ENCODE measurements around the gene UBE4A. TPM values are rescaled to one million over a fixed set of nuclear protein-coding genes. Genes with fewer than 3 reads are reported as not detected.

Gene UBE4A
- total RNA-seq, 1 donor, result 74.8 TPM

- no peak for TF ChIP-seq CTCF (IDR thresholded peaks at IDR 0.05; ENCODE audit: insufficient read depth, low read length)
- H3K4me3 ChIP-seq (ENCODE audit: low read depth, low read length), result no peak overlapping the region
- no peak for DNase-seq (ENCODE audit: low read depth)
Measured at GRCh38 chr11:118417801-118418200, 58.4 kb downstream of the UBE4A start.

GRCh38 chr11:118418766-118419165 lies 59.4 kb downstream of the UBE4A start:
- no peak for TF ChIP-seq CTCF (IDR thresholded peaks at IDR 0.05; ENCODE audit: insufficient read depth, low read length)
- DNase-seq (ENCODE audit: low read depth), result no peak
- H3K4me3 ChIP-seq (ENCODE audit: low read depth, low read length), result no peak overlapping the region

- no peak overlapping the region for H3K4me3 ChIP-seq (ENCODE audit: low read depth, low read length)
- TF ChIP-seq CTCF (IDR thresholded peaks at IDR 0.05; ENCODE audit: insufficient read depth, low read length), result no peak
- no peak for DNase-seq (ENCODE audit: low read depth)
Measured at GRCh38 chr11:118427707-118428106, 68.3 kb downstream of the UBE4A start.

- no peak overlapping the region for H3K4me3 ChIP-seq (ENCODE audit: low read depth, low read length)
- no peak for DNase-seq (ENCODE audit: low read depth)
- TF ChIP-seq CTCF (IDR thresholded peaks at IDR 0.05; ENCODE audit: insufficient read depth, low read length), result no peak
Measured at GRCh38 chr11:118430956-118431355, 71.6 kb downstream of the UBE4A start.

GRCh38 chr11:118434123-118434552 lies 74.7 kb downstream of the UBE4A start:
- peak; percentile 55 for DNase-seq (ENCODE audit: low read depth)
- peak overlapping the region; percentile 71 for H3K4me3 ChIP-seq (ENCODE audit: low read depth, low read length)
- TF ChIP-seq CTCF (IDR thresholded peaks at IDR 0.05; ENCODE audit: insufficient read depth, low read length), result no peak

- no peak for TF ChIP-seq CTCF (IDR thresholded peaks at IDR 0.05; ENCODE audit: insufficient read depth, low read length)
- DNase-seq (ENCODE audit: low read depth), result peak; percentile 34
- peak overlapping the region; percentile 71 for H3K4me3 ChIP-seq (ENCODE audit: low read depth, low read length)
Measured at GRCh38 chr11:118434553-118435289, 75.3 kb downstream of the UBE4A start.
